ENCODE data around the gene RXRA. TPM values are rescaled to one million over a fixed set of nuclear protein-coding genes. Genes with fewer than 3 reads are reported as not detected.

Gene RXRA
- total RNA-seq, 1 experiment from 2014 or later: 31.6 TPM

DNA sequence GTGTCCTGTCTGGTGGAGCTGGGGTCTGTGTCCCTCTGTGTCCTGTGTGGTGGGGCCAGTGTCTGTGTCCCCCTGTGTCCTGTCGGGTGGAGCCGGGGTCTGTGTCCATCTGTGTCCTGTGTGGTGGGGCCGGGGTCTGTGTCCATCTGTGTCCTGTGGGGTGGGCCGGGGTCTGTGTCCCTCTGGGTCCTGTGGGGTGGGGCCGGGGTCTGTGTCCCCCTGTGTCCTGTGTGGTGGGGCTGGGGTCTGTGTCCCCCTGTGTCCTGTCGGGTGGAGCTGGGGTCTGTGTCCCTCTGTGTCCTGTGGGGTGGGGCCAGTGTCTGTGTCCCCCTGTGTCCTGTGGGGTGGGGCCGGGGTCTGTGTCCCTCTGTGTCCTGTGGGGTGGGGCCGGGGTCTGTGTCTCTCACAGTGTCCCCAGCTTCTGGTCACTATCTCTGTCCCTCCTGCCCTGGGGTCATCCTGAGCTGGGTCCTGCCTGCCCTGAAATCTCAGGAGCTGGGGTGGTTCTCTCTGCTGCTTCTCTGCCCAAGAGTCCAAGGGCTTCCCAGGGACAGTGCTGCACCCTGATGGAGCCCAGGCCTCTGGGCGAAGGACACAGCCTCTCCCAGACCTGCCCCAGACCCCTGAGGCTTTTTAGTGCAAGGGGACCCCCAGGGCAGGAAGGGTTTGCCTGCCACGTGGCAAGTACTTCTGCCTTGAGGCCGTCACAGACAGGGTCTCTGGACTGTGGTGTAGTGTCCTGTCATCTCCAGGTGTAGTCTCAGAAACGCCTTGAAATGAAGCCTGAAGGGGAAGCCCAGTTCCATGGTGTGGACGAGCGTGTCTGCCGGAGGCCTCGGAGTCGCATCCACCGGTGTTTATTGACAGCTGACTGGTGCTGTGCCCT lies 131.3 kb downstream of the RXRA start:
- TF ChIP-seq POLR2AphosphoS5 (IDR thresholded peaks at IDR 0.05; ENCODE audit: low read depth, low read length) (no peak), TCF7L2 (IDR thresholded peaks at IDR 0.05; ENCODE audit: low read depth, low read length) (no peak), SIN3A (IDR thresholded peaks at IDR 0.05; ENCODE audit: borderline replicate concordance, insufficient read depth, low read depth, low read length) (no peak)
- TF ChIP-seq, protein P1, sequence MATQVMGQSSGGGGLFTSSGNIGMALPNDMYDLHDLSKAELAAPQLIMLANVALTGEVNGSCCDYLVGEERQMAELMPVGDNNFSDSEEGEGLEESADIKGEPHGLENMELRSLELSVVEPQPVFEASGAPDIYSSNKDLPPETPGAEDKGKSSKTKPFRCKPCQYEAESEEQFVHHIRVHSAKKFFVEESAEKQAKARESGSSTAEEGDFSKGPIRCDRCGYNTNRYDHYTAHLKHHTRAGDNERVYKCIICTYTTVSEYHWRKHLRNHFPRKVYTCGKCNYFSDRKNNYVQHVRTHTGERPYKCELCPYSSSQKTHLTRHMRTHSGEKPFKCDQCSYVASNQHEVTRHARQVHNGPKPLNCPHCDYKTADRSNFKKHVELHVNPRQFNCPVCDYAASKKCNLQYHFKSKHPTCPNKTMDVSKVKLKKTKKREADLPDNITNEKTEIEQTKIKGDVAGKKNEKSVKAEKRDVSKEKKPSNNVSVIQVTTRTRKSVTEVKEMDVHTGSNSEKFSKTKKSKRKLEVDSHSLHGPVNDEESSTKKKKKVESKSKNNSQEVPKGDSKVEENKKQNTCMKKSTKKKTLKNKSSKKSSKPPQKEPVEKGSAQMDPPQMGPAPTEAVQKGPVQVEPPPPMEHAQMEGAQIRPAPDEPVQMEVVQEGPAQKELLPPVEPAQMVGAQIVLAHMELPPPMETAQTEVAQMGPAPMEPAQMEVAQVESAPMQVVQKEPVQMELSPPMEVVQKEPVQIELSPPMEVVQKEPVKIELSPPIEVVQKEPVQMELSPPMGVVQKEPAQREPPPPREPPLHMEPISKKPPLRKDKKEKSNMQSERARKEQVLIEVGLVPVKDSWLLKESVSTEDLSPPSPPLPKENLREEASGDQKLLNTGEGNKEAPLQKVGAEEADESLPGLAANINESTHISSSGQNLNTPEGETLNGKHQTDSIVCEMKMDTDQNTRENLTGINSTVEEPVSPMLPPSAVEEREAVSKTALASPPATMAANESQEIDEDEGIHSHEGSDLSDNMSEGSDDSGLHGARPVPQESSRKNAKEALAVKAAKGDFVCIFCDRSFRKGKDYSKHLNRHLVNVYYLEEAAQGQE (IDR thresholded peaks at IDR 0.05; ENCODE audit: insufficient read depth in 1 of 2, low read depth in 2 of 2, low read length in 1 of 2): no peak
- TF ChIP-seq, protein P2, sequence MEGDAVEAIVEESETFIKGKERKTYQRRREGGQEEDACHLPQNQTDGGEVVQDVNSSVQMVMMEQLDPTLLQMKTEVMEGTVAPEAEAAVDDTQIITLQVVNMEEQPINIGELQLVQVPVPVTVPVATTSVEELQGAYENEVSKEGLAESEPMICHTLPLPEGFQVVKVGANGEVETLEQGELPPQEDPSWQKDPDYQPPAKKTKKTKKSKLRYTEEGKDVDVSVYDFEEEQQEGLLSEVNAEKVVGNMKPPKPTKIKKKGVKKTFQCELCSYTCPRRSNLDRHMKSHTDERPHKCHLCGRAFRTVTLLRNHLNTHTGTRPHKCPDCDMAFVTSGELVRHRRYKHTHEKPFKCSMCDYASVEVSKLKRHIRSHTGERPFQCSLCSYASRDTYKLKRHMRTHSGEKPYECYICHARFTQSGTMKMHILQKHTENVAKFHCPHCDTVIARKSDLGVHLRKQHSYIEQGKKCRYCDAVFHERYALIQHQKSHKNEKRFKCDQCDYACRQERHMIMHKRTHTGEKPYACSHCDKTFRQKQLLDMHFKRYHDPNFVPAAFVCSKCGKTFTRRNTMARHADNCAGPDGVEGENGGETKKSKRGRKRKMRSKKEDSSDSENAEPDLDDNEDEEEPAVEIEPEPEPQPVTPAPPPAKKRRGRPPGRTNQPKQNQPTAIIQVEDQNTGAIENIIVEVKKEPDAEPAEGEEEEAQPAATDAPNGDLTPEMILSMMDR (IDR thresholded peaks at IDR 0.05): no peak
- ChIA-PET CTCF (no interaction called here), POLR2A (interaction anchor here (0.6 kb wide), 1 partner anchor 219 kb away, joined by 3 read pairs; no protein-coding TSS in a partner anchor)

DNA sequence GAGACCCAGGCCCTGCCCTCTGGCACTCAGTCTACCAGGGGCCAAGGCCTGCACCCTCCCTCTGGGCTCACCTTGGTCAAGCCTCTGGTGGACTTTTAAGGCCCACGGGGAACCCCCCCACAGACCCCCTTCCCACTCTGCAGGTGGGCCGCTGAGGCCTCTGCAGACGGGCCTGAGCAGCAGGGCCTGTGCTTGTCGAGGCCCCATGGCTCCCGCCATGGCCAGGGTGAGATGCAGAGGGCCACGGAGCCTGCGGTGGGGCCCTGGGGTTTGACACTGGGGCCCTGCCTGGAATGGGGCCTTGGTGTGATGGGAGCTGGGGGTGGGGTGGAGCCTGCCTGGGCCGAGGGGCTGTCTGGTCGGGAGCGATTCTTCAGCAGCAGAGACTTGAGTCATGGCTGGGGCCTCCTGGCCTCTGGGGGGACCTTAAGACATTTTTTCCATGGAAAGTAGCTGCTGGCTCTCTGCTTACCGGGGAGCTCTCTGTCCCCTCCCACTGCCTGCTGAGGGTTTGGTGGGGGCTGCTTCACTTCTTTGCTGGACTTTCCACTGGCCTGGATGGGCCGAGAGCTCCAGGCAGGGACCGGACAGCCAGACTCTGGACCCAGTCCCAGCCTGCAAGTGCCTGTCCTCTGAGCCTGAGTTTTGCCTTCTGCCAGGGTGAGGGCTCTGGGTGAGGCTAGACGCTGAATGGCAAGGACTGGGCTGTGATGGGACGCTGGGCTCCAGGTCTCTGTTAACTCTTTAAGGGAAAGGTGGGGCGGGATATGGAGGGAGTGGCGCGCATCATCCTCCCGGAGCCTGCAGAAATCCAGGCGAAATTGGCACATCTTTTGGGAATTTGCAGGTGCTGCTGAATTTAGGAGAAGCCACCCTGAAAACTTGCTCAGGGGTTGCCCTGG lies 132.2 kb downstream of the RXRA start:
- H3K9me3 ChIP-seq (ENCODE audit: control insufficient read depth, insufficient read depth, low read depth, low read length): no peaks in the 10 kb centered on the region
- POLR2A ChIA-PET: no interaction called here
- TF ChIP-seq SIN3A (IDR thresholded peaks at IDR 0.05; ENCODE audit: borderline replicate concordance, insufficient read depth, low read depth, low read length) (no peak), POLR2AphosphoS5 (IDR thresholded peaks at IDR 0.05; ENCODE audit: low read depth, low read length) (no peak)
- TF ChIP-seq, protein P1 (IDR thresholded peaks at IDR 0.05; ENCODE audit: insufficient read depth in 1 of 2, low read depth in 2 of 2, low read length in 1 of 2): no peak
- TF ChIP-seq, protein P2 (IDR thresholded peaks at IDR 0.05): no peak
- no peaks in the 10 kb centered on the region for H3K4me1 ChIP-seq (ENCODE audit: control insufficient read depth, insufficient read depth, low read length)
- DNase-seq (ENCODE audit: low read depth, low spot score) (no peak), ATAC-seq (no peak)
- BruUV-seq (replicated peaks): no TSS peak
- in situ Hi-C loops (cut with HindIII; ENCODE audit: low pct_unique_long_range_greater_than_20kb, low sequenced_read_pairs): no loop called here
- no peak overlapping the region for H3K27ac ChIP-seq (ENCODE audit: low read length)
- H3K4me3 ChIP-seq (ENCODE audit: low read depth in 2 of 2, low read length in 2 of 2): no peak overlapping the region
- H3K36me3 ChIP-seq (ENCODE audit: control insufficient read depth, insufficient read depth, low read length): no peaks in the 10 kb centered on the region
- intact Hi-C loops (cut with micrococcal nuclease; ENCODE audit: unreplicated experiment): no loop called here
- CTCF ChIA-PET: no interaction called here
- no peaks in the 10 kb centered on the region for H3K27me3 ChIP-seq (ENCODE audit: control insufficient read depth, insufficient read depth, low read length)

More for the DNA sequence above, 131.3 kb downstream of the RXRA start:
- in situ Hi-C loops (cut with HindIII; ENCODE audit: low pct_unique_long_range_greater_than_20kb, low sequenced_read_pairs): no loop called here
- ATAC-seq: no peak
- DNase-seq (ENCODE audit: low read depth, low spot score): no peak
- no peaks in the 10 kb centered on the region for H3K9me3 ChIP-seq (ENCODE audit: control insufficient read depth, insufficient read depth, low read depth, low read length)
- H3K4me3 ChIP-seq (ENCODE audit: low read depth in 2 of 2, low read length in 2 of 2): no peak overlapping the region
- H3K27me3 ChIP-seq (ENCODE audit: control insufficient read depth, insufficient read depth, low read length): no peaks in the 10 kb centered on the region
- H3K4me1 ChIP-seq (ENCODE audit: control insufficient read depth, insufficient read depth, low read length): no peaks in the 10 kb centered on the region
- no TSS peak for BruUV-seq (replicated peaks)
- no peaks in the 10 kb centered on the region for H3K36me3 ChIP-seq (ENCODE audit: control insufficient read depth, insufficient read depth, low read length)
- no peak overlapping the region for H3K27ac ChIP-seq (ENCODE audit: low read length)
- intact Hi-C loops (cut with micrococcal nuclease; ENCODE audit: unreplicated experiment): no loop called here

Data from Panc1 (cell line).